OCI-LY7 (cell line): ENCODE results near the gene ABCG8.

Experiments used
- CTCF ChIP-seq: fragments of 200-600 bp; sonication (generic); conservative IDR thresholded peaks from 2 replicates; pipeline ENCODE4 v1.5.1; 2014; ENCODE audit warnings: mild to moderate bottlenecking, antibody characterized with exemption, low read length, moderate library complexity, mixed read lengths
- EZH2phosphoT487 ChIP-seq: fragments of 200-600 bp; sonication (generic); IDR thresholded peaks from 2 replicates; pipeline ENCODE4 v1.6.1; 2018; ENCODE audit warnings: low read depth, borderline replicate concordance, mild to moderate bottlenecking, mixed run types, antibody characterized with exemption, low read length, moderate library complexity, mixed read lengths

GRCh38 chr2:43812947-43813346 lies 25.8 kb upstream of the ABCG8 start:
- TF ChIP-seq CTCF (no peak), EZH2phosphoT487 (no peak)
